ENCODE results near the gene ITGAV.

The ITGAV gene

GRCh38 chr2:186593523-186593922, 3.7 kb downstream of the ITGAV start:
- Histone ChIP-seq H3K14ac (ENCODE audit: low read length) (no peak overlapping the region), H3K18ac (ENCODE audit: low read length) (no peak overlapping the region), H3K79me2 (ENCODE audit: control insufficient read depth, insufficient read depth, low read length, poor library complexity) (peaks cover 13% of the 10 kb centered on the region), H3K27ac (ENCODE audit: low read depth, low read length) (no peak overlapping the region), H4K12ac (ENCODE audit: low read depth, low read length) (no peak overlapping the region), H2AFZ (ENCODE audit: insufficient read depth, low read length, poor library complexity) (no peak overlapping the region), H3K4me3 (ENCODE audit: low read depth, low read length) (no peak overlapping the region), H3K23ac (ENCODE audit: low read length) (no peak overlapping the region), H3K79me1 (ENCODE audit: low read length) (peaks cover 15% of the 10 kb centered on the region), H2BK120ac (ENCODE audit: insufficient read depth, low read length, poor library complexity) (no peak overlapping the region), H3K4ac (ENCODE audit: low read depth, low read length) (no peak overlapping the region), H4K91ac (ENCODE audit: low read depth, low read length) (no peak overlapping the region), H3K4me1 (ENCODE audit: control insufficient read depth in 1 of 2, insufficient read depth in 2 of 2, low read length in 2 of 2) (peaks cover 2 to 11% of the 10 kb centered on the region in 2 experiments), H3K9ac (ENCODE audit: low read length) (no peak overlapping the region), H3K4me2 (ENCODE audit: low read length) (no peak overlapping the region), H2BK12ac (ENCODE audit: low read length) (no peak overlapping the region), H2BK5ac (ENCODE audit: low read depth, low read length, poor library complexity) (no peak overlapping the region), H3K36me3 (ENCODE audit: control insufficient read depth in 1 of 2, insufficient read depth in 2 of 2, low read length in 2 of 2) (peaks cover 0 to 3% of the 10 kb centered on the region in 2 experiments), H3K27me3 (ENCODE audit: insufficient read depth, low read length) (no peaks in the 10 kb centered on the region), H2AK5ac (ENCODE audit: low read length) (no peak overlapping the region), H3K9me3 (ENCODE audit: insufficient read depth, low read depth, low read length) (no peaks in the 10 kb centered on the region), H4K8ac (ENCODE audit: low read depth, low read length) (no peak overlapping the region)
- WGBS (ENCODE audit: extremely low coverage, insufficient coverage, insufficient read length): no CpG with 5 or more reads among the region's 3 CpGs
- no peak for DNase-seq

GRCh38 chr2:186594001-186594722, 4.3 kb downstream of the ITGAV start:
- no peak overlapping the region for H2BK5ac ChIP-seq (ENCODE audit: low read depth, low read length, poor library complexity)
- H2AK5ac ChIP-seq (ENCODE audit: low read length): no peak overlapping the region
- peaks cover 15% of the 10 kb centered on the region for H3K79me1 ChIP-seq (ENCODE audit: low read length)
- H4K12ac ChIP-seq (ENCODE audit: low read depth, low read length): no peak overlapping the region
- H3K4ac ChIP-seq (ENCODE audit: low read depth, low read length): peak overlapping the region; percentile 66
- H2AFZ ChIP-seq (ENCODE audit: insufficient read depth, low read length, poor library complexity): no peak overlapping the region
- no peak overlapping the region for H3K4me3 ChIP-seq (ENCODE audit: low read depth, low read length)
- no peak overlapping the region for H3K27ac ChIP-seq (ENCODE audit: low read depth, low read length)
- H3K4me2 ChIP-seq (ENCODE audit: low read length): peak overlapping the region; percentile 31
- H3K36me3 ChIP-seq (ENCODE audit: control insufficient read depth in 1 of 2, insufficient read depth in 2 of 2, low read length in 2 of 2): peaks cover 0 to 4% of the 10 kb centered on the region in 2 experiments
- H3K27me3 ChIP-seq (ENCODE audit: insufficient read depth, low read length): no peaks in the 10 kb centered on the region
- H3K9me3 ChIP-seq (ENCODE audit: insufficient read depth, low read depth, low read length): no peaks in the 10 kb centered on the region
- no peak overlapping the region for H3K14ac ChIP-seq (ENCODE audit: low read length)
- H2BK12ac ChIP-seq (ENCODE audit: low read length): no peak overlapping the region
- H3K9ac ChIP-seq (ENCODE audit: low read length): no peak overlapping the region
- WGBS (ENCODE audit: extremely low coverage, insufficient coverage, insufficient read length): no CpG with 5 or more reads among the region's 4 CpGs
- no peak overlapping the region for H3K23ac ChIP-seq (ENCODE audit: low read length)
- DNase-seq: no peak
- no peak overlapping the region for H4K8ac ChIP-seq (ENCODE audit: low read depth, low read length)
- H3K18ac ChIP-seq (ENCODE audit: low read length): no peak overlapping the region
- H4K91ac ChIP-seq (ENCODE audit: low read depth, low read length): no peak overlapping the region
- H3K4me1 ChIP-seq (ENCODE audit: control insufficient read depth in 1 of 2, insufficient read depth in 2 of 2, low read length in 2 of 2): peaks cover 3 to 8% of the 10 kb centered on the region in 2 experiments
- H2BK120ac ChIP-seq (ENCODE audit: insufficient read depth, low read length, poor library complexity): no peak overlapping the region
- H3K79me2 ChIP-seq (ENCODE audit: control insufficient read depth, insufficient read depth, low read length, poor library complexity): peaks cover 13% of the 10 kb centered on the region

GRCh38 chr2:186595219-186595618, 5.4 kb downstream of the ITGAV start:
- Histone ChIP-seq H3K79me2 (ENCODE audit: control insufficient read depth, insufficient read depth, low read length, poor library complexity) (peaks cover 12% of the 10 kb centered on the region), H3K4me2 (ENCODE audit: low read length) (no peak overlapping the region), H3K23ac (ENCODE audit: low read length) (no peak overlapping the region), H4K12ac (ENCODE audit: low read depth, low read length) (no peak overlapping the region), H4K8ac (ENCODE audit: low read depth, low read length) (no peak overlapping the region), H3K9ac (ENCODE audit: low read length) (no peak overlapping the region), H3K4me1 (ENCODE audit: control insufficient read depth in 1 of 2, insufficient read depth in 2 of 2, low read length in 2 of 2) (peaks cover 3 to 8% of the 10 kb centered on the region in 2 experiments), H3K27me3 (ENCODE audit: insufficient read depth, low read length) (no peaks in the 10 kb centered on the region), H3K4me3 (ENCODE audit: low read depth, low read length) (no peak overlapping the region), H2AFZ (ENCODE audit: insufficient read depth, low read length, poor library complexity) (no peak overlapping the region), H3K14ac (ENCODE audit: low read length) (no peak overlapping the region), H3K79me1 (ENCODE audit: low read length) (peaks cover 8% of the 10 kb centered on the region), H3K4ac (ENCODE audit: low read depth, low read length) (peak overlapping the region; percentile 86), H3K9me3 (ENCODE audit: insufficient read depth, low read depth, low read length) (no peaks in the 10 kb centered on the region), H4K91ac (ENCODE audit: low read depth, low read length) (no peak overlapping the region), H2BK120ac (ENCODE audit: insufficient read depth, low read length, poor library complexity) (no peak overlapping the region), H3K18ac (ENCODE audit: low read length) (no peak overlapping the region), H2AK5ac (ENCODE audit: low read length) (no peak overlapping the region), H2BK5ac (ENCODE audit: low read depth, low read length, poor library complexity) (no peak overlapping the region), H3K36me3 (ENCODE audit: control insufficient read depth in 1 of 2, insufficient read depth in 2 of 2, low read length in 2 of 2) (peaks cover 2 to 9% of the 10 kb centered on the region in 2 experiments), H2BK12ac (ENCODE audit: low read length) (no peak overlapping the region), H3K27ac (ENCODE audit: low read depth, low read length) (no peak overlapping the region)
- no peak for DNase-seq
- no CpG with 5 or more reads among the region's 2 CpGs for WGBS (ENCODE audit: extremely low coverage, insufficient coverage, insufficient read length)

GRCh38 chr2:186599186-186599778, 9.4 kb downstream of the ITGAV start:
- H2BK120ac ChIP-seq (ENCODE audit: insufficient read depth, low read length, poor library complexity): no peak overlapping the region
- DNase-seq: no peak
- no CpG with 5 or more reads among the region's 3 CpGs for WGBS (ENCODE audit: extremely low coverage, insufficient coverage, insufficient read length)

More at GRCh38 chr2:186599186-186599778, 9.4 kb downstream of the ITGAV start:
- H3K36me3 ChIP-seq (ENCODE audit: control insufficient read depth in 1 of 2, insufficient read depth in 2 of 2, low read length in 2 of 2): peaks cover 11 to 18% of the 10 kb centered on the region in 2 experiments
- H3K79me1 ChIP-seq (ENCODE audit: low read length): peaks cover 2% of the 10 kb centered on the region
- peaks cover 4% of the 10 kb centered on the region for H3K79me2 ChIP-seq (ENCODE audit: control insufficient read depth, insufficient read depth, low read length, poor library complexity)
- no peak overlapping the region for H3K9ac ChIP-seq (ENCODE audit: low read length)
- no peak overlapping the region for H3K18ac ChIP-seq (ENCODE audit: low read length)
- H3K4ac ChIP-seq (ENCODE audit: low read depth, low read length): peak overlapping the region; percentile 67
- no peak overlapping the region for H3K14ac ChIP-seq (ENCODE audit: low read length)
- no peak overlapping the region for H2AFZ ChIP-seq (ENCODE audit: insufficient read depth, low read length, poor library complexity)
- no peak overlapping the region for H3K23ac ChIP-seq (ENCODE audit: low read length)
- H3K4me2 ChIP-seq (ENCODE audit: low read length): no peak overlapping the region
- no peak overlapping the region for H4K91ac ChIP-seq (ENCODE audit: low read depth, low read length)
- peaks cover 7 to 9% of the 10 kb centered on the region in 2 experiments for H3K4me1 ChIP-seq (ENCODE audit: control insufficient read depth in 1 of 2, insufficient read depth in 2 of 2, low read length in 2 of 2)
- no peak overlapping the region for H2BK12ac ChIP-seq (ENCODE audit: low read length)
- H2BK5ac ChIP-seq (ENCODE audit: low read depth, low read length, poor library complexity): no peak overlapping the region
- no peaks in the 10 kb centered on the region for H3K9me3 ChIP-seq (ENCODE audit: insufficient read depth, low read depth, low read length)
- H4K8ac ChIP-seq (ENCODE audit: low read depth, low read length): no peak overlapping the region
- H3K27ac ChIP-seq (ENCODE audit: low read depth, low read length): no peak overlapping the region
- no peaks in the 10 kb centered on the region for H3K27me3 ChIP-seq (ENCODE audit: insufficient read depth, low read length)
- H2AK5ac ChIP-seq (ENCODE audit: low read length): no peak overlapping the region
- no peak overlapping the region for H4K12ac ChIP-seq (ENCODE audit: low read depth, low read length)
- no peak overlapping the region for H3K4me3 ChIP-seq (ENCODE audit: low read depth, low read length)
